ENCODE results near the gene CDKN1A. TPM values are rescaled to one million over a fixed set of nuclear protein-coding genes. Genes with fewer than 3 reads are reported as not detected.

Gene CDKN1A
- total RNA-seq, 1 experiment from 2014 or later, result 17.4 TPM

DNA sequence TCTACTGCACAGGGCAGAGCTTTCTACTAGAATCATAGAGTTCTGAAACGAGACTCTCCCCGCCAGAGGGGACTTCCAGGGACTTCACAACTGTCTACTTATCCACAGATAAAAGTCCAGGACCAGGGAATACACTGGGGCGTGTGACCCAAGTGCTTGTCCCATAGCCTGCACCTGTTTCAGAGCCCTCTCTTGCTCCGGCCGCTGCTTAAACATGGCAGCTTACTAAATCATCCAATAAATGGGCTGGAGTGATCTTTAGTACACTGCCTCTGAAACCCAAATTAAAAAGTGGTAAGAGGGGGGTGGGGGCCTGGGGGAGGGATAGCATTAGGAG is 10.2 kb downstream of the CDKN1A start:
- Histone ChIP-seq H2AFZ (ENCODE audit: low read length) (no peak overlapping the region), H3K79me2 (ENCODE audit: insufficient read depth, low read length) (no peaks in the 10 kb centered on the region), H2BK15ac (ENCODE audit: low read depth, low read length) (no peak overlapping the region), H2BK5ac (ENCODE audit: insufficient read length, low read length) (no peak overlapping the region), H2AK5ac (ENCODE audit: insufficient read length, low read length) (no peak overlapping the region), H4K20me1 (ENCODE audit: control insufficient read depth, insufficient read depth, insufficient read length) (no peaks in the 10 kb centered on the region), H3T11ph (ENCODE audit: low read length) (no peak overlapping the region), H3K27me3 (ENCODE audit: insufficient read depth, low read length) (no peaks in the 10 kb centered on the region), H3K14ac (ENCODE audit: insufficient read depth, low read length) (no peak overlapping the region), H3K9me3 (ENCODE audit: control insufficient read depth, low read depth, low read length) (no peaks in the 10 kb centered on the region), H3K23ac (ENCODE audit: insufficient read length, low read depth, low read length) (no peak overlapping the region), H3K4me2 (ENCODE audit: insufficient read depth, insufficient read length, low read length) (no peak overlapping the region), H3K4me1 (ENCODE audit: insufficient read depth, low read length) (no peaks in the 10 kb centered on the region), H3K56ac (ENCODE audit: insufficient read length, low read depth, low read length) (no peak overlapping the region), H3K23me2 (ENCODE audit: insufficient read length, low read depth, low read length, poor library complexity, severe bottlenecking) (no peaks in the 10 kb centered on the region), H3K9ac (ENCODE audit: extremely low read depth, insufficient read length, low read length) (no peak overlapping the region), H3K79me1 (ENCODE audit: insufficient read depth, low read depth, low read length, poor library complexity, severe bottlenecking) (no peaks in the 10 kb centered on the region), H3K18ac (ENCODE audit: insufficient read length, low read depth, low read length) (no peak overlapping the region), H2BK20ac (ENCODE audit: low read depth, low read length, poor library complexity, severe bottlenecking) (no peak overlapping the region), H4K5ac (ENCODE audit: insufficient read length, low read depth, low read length) (no peak overlapping the region), H4K8ac (replicated peaks; ENCODE audit: insufficient read length, low read depth, low read length) (no peak overlapping the region), H3K4ac (ENCODE audit: low read depth, low read length) (no peak overlapping the region), H3K27ac (ENCODE audit: insufficient read length, low read depth, low read length) (no peak overlapping the region), H4K91ac (ENCODE audit: insufficient read length, low read depth, low read length) (no peak overlapping the region), H2BK120ac (ENCODE audit: low read depth, low read length, poor library complexity, severe bottlenecking) (no peak overlapping the region), H2BK12ac (ENCODE audit: insufficient read length, low read depth, low read length) (no peak overlapping the region)
- DNase-seq, result no peak
- WGBS (ENCODE audit: extremely low coverage, insufficient read length, low lambda C conversion rate), result no CpG with 5 or more reads among the region's 5 CpGs
- Mint-ChIP-seq H3K9me3 (no peaks in the 10 kb centered on the region), H3K4me1 (peaks cover 0 to 4% of the 10 kb centered on the region in 2 experiments; a peak in 1 of 4 replicates), H3K27ac (no peak overlapping the region), H3K27me3 (ENCODE audit: low read depth) (no peaks in the 10 kb centered on the region; the same call in 1 of the 2 replicates), H3K4me3 (no peak overlapping the region), H3K36me3 (ENCODE audit: insufficient read depth in 1 of 3, low read depth in 3 of 3) (peaks cover 0 to 32% (median 11%) of the 10 kb centered on the region in 3 experiments; a peak in 3 of 7 replicates)
- TF ChIP-seq, protein P1, sequence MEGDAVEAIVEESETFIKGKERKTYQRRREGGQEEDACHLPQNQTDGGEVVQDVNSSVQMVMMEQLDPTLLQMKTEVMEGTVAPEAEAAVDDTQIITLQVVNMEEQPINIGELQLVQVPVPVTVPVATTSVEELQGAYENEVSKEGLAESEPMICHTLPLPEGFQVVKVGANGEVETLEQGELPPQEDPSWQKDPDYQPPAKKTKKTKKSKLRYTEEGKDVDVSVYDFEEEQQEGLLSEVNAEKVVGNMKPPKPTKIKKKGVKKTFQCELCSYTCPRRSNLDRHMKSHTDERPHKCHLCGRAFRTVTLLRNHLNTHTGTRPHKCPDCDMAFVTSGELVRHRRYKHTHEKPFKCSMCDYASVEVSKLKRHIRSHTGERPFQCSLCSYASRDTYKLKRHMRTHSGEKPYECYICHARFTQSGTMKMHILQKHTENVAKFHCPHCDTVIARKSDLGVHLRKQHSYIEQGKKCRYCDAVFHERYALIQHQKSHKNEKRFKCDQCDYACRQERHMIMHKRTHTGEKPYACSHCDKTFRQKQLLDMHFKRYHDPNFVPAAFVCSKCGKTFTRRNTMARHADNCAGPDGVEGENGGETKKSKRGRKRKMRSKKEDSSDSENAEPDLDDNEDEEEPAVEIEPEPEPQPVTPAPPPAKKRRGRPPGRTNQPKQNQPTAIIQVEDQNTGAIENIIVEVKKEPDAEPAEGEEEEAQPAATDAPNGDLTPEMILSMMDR (conservative IDR thresholded peaks at IDR 0.05), result no peak

Data from H9 (cell line).